GM21528 (cell line): ENCODE measurements around the gene LRRC4C.

ENCODE experiments used
- ATAC-seq: cut with Tn5 transposase; IDR thresholded peaks from one replicate; pipeline ENCODE4 v1.9.1; 2021; ENCODE audit warnings: mild to moderate bottlenecking, moderate library complexity; ENCODE audit not compliant: unreplicated experiment, low FRiP score

Gene LRRC4C

DNA sequence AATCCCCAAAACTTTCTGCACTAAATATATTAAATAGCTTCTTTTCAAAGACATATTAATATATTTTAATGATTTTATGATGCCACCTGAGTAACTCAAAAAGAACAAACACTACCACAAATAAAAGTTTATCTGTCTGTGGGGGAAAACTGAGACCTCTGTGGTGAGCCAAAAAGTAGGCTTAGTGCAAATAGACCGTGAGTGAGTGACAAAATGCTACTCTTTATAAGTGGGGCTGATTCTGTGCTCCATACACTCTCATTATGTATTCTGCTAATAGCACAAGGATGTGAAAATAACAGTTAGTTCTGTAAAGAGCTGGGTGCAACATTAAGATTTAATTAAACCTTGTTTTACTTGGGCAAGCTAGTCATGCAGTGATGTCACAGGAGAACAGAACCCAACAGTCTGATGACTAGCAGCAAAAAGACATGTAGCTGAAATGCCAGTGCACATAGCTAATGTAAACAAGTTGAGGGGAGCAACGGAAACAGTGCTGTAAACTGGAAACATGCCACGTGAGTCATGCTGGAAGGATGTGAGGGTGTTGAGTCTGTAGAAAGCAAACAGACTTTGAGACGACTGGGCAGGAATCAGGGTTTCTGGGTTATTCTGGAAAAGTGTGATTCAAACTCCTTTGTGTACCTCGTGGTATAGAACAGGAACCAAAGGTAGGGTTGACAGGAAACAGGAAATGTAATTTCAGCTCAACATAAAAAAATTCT, 1130.4 kb downstream of the LRRC4C start:
- ATAC-seq, result no peak

DNA sequence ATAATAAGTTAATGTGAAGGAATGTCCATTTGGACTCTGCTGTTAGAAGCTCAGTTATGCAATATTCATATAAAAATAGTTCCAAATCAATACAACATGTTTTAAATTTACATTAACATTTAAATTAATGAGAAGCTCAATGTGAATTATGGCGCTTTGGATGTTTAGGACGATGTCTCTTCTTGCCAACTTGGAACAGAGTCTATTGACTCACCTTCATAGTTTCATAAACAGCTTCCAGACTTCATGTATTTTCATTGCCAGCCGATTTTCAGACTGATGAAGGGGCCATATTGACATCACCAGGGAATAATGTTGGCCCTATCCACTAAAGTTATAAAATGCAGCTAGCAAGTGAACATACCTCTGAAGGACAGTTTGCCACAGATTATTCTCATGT, 1136.2 kb downstream of the LRRC4C start:
- ATAC-seq, result no peak

- no peak for ATAC-seq
Observed at GRCh38 chr11:40321537-40321936, 1137.9 kb downstream of the LRRC4C start.

DNA sequence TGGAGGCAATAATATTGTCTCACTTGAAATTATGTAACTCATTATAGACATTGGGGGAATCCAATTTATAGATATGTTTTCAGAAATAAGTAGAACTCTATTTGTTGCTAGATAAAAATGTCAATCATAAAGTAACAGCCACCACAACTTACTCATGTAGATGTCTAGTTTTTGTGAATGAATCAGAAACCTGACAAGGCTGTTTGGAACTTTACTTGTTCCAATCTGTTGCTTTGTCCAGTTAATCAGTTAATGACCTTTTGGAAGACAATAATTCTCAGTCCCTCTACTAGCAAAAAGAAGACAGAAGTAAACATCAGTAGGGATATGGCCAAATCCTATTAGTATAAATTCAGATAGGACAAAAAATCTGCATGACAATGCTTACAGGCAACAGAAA, 1143.3 kb downstream of the LRRC4C start:
- ATAC-seq, result no peak

DNA sequence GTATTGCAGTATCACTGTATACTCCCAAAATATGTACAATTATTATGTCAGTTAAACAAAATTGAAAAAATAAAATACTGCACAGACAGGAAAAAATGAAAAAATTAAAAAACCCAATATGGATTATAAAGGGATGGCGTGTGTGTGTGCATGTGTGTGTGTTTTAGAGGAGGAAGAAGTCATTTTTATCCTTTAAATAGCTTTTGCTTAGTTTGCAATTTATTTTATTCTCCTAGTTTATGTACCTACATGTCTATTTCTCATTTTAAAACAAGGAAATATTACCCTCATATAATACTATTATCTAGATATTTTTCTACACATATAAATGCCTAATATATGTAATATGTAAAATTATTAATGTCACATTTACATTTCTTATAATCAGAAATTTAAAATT, 1144.3 kb downstream of the LRRC4C start:
- ATAC-seq, result no peak

GRCh38 chr11:40314327-40314726, 1145.1 kb downstream of the LRRC4C start:
- no peak for ATAC-seq

- peak; percentile 83 for ATAC-seq
Observed at GRCh38 chr11:40306938-40307548, 1152.4 kb downstream of the LRRC4C start.

GRCh38 chr11:40302669-40303068, 1156.8 kb downstream of the LRRC4C start:
- ATAC-seq, result no peak

- ATAC-seq, result no peak
Observed at GRCh38 chr11:40295466-40295865, 1164.0 kb downstream of the LRRC4C start.

DNA sequence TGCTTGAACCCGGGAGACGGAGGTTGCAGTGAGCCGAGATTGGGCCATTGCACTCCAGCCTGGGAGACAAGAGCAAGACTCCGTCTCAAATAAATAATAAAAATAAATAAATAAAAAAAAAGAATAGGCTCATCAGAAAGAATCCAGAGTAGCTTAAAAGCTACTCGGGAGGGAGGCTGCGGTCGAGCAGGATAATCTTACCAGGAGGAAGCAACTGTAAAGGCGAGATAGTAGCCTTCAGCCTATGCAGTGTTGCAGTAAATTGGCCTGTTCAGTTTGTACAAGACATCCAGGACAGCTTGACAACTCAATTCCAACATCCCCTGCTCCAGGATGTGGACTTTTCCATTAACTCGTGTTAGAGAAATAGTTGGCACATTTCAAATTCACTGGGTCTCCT, 1164.7 kb downstream of the LRRC4C start:
- ATAC-seq, result no peak

- ATAC-seq, result peak; percentile 21
Observed at GRCh38 chr11:40294349-40294735, 1165.1 kb downstream of the LRRC4C start.

- ATAC-seq, result peak; percentile 98
Observed at GRCh38 chr11:40293655-40294348, 1165.7 kb downstream of the LRRC4C start.

DNA sequence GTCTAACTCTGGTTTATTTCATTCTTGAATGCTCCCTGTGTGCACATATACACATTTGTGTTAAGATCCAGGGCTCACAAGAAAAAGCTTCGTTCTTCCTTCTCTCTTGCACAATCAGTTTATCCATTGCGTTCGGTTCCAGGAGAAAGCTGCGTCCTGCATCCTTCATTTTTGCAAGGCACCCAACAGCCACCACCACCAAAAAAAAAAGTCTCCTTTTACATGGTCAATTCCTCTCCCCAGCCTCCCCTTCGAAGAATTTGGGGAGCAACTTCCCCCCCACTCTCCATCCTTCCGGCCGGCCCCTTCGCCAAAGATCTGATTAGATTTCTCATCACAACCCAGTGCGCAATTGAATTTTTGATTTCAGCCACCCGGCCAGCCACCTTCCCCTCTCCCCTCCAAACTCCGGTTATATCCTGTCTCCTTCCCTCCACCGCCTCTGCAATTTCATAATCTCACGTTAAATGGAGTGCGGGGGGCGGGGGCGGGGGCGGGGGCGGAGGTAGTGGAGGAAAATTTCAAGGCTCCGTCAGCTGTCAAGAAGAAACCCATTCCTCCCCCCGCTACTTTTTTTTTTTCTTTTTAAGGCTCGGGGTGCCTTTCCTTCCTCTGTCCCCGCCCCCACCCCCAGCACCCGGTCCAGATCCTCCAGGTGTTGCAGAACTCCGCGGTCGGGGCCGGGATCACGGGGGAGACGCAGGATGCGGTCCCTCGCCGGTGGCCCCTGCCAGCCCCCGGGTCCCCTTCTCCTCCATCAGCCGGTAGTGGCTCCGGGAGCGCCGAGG, 1166.5 kb downstream of the LRRC4C start:
- ATAC-seq, result no peak

GRCh38 chr11:40291741-40292140, 1167.7 kb downstream of the LRRC4C start:
- ATAC-seq, result no peak

DNA sequence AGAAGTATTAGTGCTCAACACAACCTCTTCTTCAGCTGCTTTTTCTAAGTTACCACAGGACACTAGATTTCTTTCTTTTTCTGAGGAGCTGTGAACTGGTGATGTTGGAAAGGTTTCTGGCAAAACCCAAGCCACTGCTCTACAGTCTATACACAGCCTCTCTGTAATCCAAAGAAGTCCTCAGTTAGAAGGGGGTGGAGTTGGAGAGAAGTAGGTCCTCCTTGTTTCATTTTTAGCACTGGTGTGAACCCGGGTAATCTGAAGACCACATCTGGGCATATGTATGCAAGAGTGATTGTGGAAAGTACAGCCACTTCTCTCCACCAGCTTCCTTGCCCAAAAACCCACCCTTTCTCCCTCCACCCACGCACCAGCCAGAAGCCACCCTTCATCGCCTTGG, 1168.1 kb downstream of the LRRC4C start:
- no peak for ATAC-seq

DNA sequence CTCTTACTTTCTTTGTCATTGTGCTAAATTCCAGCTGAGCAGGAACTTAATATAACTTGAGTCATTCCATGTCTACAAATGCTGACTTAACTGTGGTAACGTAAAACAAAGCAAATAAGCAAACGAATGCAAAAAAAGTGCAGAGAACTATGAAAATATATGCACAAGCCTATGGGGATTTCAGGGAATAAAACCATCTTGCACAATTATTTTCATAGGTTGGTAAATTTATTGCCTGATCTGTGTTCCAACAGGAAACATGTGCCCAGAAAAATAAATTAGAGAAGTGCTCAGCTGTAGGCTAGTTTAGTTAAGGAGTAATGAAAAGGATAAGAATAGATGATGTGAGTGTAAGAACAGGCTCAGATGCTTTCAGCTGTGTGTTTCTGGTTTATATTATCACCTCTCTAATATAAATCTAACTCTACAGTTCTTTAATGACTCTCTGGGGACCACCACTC, 1169.3 kb downstream of the LRRC4C start:
- ATAC-seq, result no peak

GRCh38 chr11:40289370-40289769, 1170.1 kb downstream of the LRRC4C start:
- no peak for ATAC-seq

GRCh38 chr11:40287916-40288803, 1171.3 kb downstream of the LRRC4C start:
- no peak for ATAC-seq

DNA sequence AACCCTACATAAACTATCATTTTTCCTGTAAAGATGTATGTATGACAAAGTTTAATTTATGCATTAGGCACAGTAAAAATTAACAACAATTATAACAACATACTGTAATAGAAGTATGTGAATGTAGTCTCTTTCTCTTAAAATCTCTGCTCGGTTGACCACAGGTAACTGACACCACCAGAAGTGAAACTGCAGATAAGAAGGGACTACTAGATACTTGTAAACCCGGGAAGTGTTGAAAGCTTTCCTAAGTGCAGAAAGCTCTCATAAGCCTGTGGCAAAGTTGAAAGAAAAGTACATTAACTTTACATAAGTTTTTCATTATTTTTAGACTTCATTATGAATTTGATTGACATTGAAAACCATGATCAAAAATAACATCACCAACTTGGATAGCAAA, 1173.3 kb downstream of the LRRC4C start:
- no peak for ATAC-seq

- ATAC-seq, result no peak
Observed at GRCh38 chr11:40285558-40285957, 1173.9 kb downstream of the LRRC4C start.
